NB4 (cell line): ENCODE results near the gene ABHD14A.

Source experiments
- DNase-seq: peaks from one replicate; pipeline ENCODE4 v3.0.0; 2010; ENCODE audit warnings: low read depth
- H3K4me3 ChIP-seq: one replicate; pipeline ENCODE4 v1.5.1; 2011; ENCODE audit warnings: mild to moderate bottlenecking, low read depth, low read length, moderate library complexity
- MYC ChIP-seq: IDR thresholded peaks from 2 replicates; pipeline ENCODE4 v1.6.1; 2011; ENCODE audit warnings: low read depth, low read length
- POLR2A ChIP-seq: IDR thresholded peaks from 2 replicates; pipeline ENCODE4 v1.6.1; 2011; ENCODE audit warnings: mild to moderate bottlenecking; ENCODE audit not compliant: insufficient read length; ENCODE audit errors: extremely low read depth
- TF ChIP-seq, protein P1 (sequence below): IDR thresholded peaks from one replicate; pipeline ENCODE4 v1.5.1; 2012; ENCODE audit warnings: low read depth, low read length
- TF ChIP-seq, protein P2 (sequence below): IDR thresholded peaks from 2 replicates; pipeline ENCODE4 v1.6.1; 2011; ENCODE audit warnings: low read depth, low read length

Gene ABHD14A

DNA sequence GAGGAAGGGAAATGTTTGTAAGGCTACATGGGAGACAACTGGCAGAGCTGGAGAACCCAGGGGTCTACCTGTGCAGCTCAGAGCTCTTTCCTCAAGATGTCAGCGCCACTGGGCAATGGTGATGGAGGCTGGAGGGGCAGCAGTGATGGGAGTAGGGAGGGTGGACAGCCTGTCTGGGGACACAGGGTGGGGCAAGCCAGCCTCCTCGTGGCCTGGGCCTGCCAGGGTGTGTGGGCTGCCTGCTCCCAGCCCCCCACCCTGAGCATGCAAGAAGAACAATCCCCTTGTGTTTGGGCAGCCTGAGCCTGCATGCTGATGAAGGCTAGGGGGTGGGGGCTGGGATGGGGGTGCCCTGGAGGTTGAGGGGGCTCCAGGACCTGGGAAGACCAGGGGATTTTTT is 8.8 kb upstream of the ABHD14A start:
- H3K4me3 ChIP-seq: no peak overlapping the region
- no peak for DNase-seq
- no peak for TF ChIP-seq POLR2A
- no peak for TF ChIP-seq MYC
- TF ChIP-seq, protein P1, sequence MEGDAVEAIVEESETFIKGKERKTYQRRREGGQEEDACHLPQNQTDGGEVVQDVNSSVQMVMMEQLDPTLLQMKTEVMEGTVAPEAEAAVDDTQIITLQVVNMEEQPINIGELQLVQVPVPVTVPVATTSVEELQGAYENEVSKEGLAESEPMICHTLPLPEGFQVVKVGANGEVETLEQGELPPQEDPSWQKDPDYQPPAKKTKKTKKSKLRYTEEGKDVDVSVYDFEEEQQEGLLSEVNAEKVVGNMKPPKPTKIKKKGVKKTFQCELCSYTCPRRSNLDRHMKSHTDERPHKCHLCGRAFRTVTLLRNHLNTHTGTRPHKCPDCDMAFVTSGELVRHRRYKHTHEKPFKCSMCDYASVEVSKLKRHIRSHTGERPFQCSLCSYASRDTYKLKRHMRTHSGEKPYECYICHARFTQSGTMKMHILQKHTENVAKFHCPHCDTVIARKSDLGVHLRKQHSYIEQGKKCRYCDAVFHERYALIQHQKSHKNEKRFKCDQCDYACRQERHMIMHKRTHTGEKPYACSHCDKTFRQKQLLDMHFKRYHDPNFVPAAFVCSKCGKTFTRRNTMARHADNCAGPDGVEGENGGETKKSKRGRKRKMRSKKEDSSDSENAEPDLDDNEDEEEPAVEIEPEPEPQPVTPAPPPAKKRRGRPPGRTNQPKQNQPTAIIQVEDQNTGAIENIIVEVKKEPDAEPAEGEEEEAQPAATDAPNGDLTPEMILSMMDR: no peak
- TF ChIP-seq, protein P2, sequence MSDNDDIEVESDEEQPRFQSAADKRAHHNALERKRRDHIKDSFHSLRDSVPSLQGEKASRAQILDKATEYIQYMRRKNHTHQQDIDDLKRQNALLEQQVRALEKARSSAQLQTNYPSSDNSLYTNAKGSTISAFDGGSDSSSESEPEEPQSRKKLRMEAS: no peak

DNA sequence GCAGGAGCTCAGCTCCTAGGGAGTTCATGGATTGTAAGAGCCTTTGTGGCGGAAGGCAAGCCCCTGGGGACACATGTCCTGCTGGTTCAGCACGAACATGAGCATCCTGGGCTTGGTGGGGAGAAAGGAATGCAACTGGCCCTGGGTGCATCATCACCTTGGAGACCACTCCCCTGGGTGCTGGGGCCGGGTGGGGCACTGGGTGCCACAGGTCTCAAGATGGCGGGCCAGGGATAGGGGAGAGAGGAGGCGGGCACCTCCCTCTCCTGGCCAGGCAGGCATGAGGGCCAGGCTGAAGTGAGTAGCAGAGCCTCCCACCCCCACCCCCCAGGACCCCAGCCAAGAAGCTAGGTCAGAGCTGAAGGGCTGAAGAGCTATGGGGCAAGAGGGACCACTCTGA is 8.4 kb upstream of the ABHD14A start:
- TF ChIP-seq MYC: no peak
- TF ChIP-seq, protein P2: no peak
- H3K4me3 ChIP-seq: no peak overlapping the region
- DNase-seq: no peak

DNA sequence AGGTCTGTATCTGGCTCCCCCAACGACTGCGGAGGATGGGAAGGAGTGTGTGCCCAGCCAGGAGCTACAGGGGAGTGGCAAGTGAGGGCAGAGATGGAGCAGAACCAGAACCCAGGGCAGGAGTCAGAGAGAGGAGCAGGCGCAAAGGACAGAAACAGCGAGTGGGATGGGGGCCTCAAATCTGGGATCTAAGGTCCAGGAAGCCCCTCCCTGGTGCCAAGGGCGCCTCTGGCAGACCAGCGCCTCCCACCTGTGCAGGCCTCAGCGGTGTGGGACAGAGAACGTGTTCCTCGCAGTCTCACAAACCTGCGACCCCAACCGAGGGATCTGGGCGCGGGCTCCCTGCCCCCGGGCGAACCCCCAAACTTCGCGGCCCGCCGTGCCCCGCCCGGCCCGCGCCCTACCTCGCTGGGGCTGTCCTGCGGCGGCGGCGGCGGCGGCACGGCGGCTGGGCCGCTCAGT is 7.9 kb upstream of the ABHD14A start:
- TF ChIP-seq, protein P1: no peak
- TF ChIP-seq, protein P2: no peak
- TF ChIP-seq MYC: no peak
- TF ChIP-seq POLR2A: no peak
- no peak for DNase-seq
- H3K4me3 ChIP-seq: peak overlapping the region; percentile 11

DNA sequence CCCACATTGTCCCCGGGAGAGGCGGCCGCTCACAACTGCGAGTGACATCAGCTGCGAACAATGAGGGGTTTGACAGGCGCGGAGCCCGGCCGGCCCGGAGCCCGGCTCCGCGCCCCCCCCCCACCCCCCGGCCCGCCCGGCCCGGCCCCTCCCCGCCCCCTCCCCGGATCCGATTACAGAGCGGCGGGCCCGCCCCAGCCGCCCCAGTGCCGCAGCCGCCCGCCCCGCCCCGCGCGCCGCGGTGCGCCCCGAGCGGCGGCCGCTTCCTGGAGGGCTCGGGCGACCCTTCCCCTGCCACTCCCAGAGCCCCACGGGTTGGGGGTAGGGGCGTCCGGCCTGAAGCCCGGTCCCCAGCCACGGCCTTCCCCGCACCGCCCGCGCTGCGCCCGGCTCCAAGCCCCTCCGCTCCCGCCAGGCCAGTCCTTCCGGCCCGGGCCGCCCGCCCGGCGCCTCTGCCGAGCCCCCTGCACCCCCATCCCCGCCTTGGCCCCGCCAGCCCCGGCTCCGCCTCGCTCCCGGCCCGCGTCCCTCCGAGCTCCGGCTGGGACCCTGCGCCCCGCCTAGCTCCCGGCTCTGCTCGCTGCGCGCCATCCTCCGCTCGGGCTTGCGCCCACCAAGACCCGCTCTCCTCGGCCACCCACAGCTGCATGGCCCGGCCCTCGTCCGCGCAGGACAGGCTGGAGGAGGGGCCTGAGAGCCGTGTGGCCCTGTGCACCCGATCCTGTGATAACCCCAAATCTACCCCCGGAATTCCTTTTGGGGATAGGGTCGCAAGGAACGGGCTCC is 7.3 kb upstream of the ABHD14A start, which contains the start of gene PCBP4:
Gene PCBP4 (minus strand): TSS at position 71 of the 786 bp plus-strand sequence. CDS start 6,214 bp downstream, outside the sequence.
- DNase-seq: peak; percentile 48
- H3K4me3 ChIP-seq: peak within 1 kb of the TSS; percentile 32
- TF ChIP-seq, protein P1: no peak
- TF ChIP-seq POLR2A (peak; percentile 38), MYC (no peak)
- TF ChIP-seq, protein P2: no peak

DNA sequence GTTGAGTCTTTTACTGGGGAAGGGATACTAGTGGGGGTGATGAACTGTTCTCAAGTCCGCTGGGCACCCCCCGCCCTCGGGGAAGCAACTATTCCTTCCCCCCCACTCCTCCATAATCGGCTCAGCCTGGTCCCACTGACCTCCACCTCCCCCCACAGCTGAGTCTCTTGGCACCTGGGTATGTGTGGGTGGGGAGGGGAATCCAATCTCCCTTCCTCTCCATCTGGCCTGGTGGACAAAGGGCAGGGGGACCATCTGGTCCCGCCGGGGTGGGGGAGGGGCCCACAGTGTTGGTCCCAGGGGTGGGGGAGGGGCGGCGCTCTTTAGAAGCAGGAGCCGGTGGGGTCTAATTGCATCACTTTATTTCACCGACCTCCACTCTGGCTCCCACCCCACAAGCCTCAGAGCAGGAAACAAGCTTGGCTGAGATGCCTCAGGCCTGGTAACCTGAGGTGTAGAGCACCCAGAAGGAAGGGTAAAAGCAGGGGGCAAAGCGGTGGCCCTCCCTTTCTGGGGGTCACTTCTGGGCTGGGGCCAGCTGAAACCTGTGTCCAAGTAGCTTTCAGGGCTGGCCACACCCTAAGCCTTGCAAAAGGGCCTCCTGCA is 6.6 kb upstream of the ABHD14A start:
- peak overlapping the region; percentile 16 for H3K4me3 ChIP-seq
- no peak for TF ChIP-seq MYC
- TF ChIP-seq, protein P1: no peak
- TF ChIP-seq POLR2A: no peak
- TF ChIP-seq, protein P2: no peak
- DNase-seq: peak; percentile 49
